Measurements from ENCODE around the gene PNMA8B.
A peak's percentile ranks its signal among the peaks of the same experiment; 100 is the strongest.

PNMA8B gene

GRCh38 chr19:46484656-46485055, 11.0 kb downstream of the PNMA8B start:
- Histone ChIP-seq H3K9me3 (ENCODE audit: control insufficient read depth, insufficient read depth, low read length) (no peaks in the 10 kb centered on the region), H3K4me1 (ENCODE audit: insufficient read depth, low read length) (peaks cover 10% of the 10 kb centered on the region), H3K9ac (ENCODE audit: low read depth, low read length) (no peak overlapping the region), H3K36me3 (ENCODE audit: insufficient read depth, low read length) (no peaks in the 10 kb centered on the region)

- Histone ChIP-seq H3K36me3 (ENCODE audit: insufficient read depth, low read length) (no peaks in the 10 kb centered on the region), H3K4me1 (ENCODE audit: insufficient read depth, low read length) (peaks cover 10% of the 10 kb centered on the region), H3K9me3 (ENCODE audit: control insufficient read depth, insufficient read depth, low read length) (no peaks in the 10 kb centered on the region), H3K9ac (ENCODE audit: low read depth, low read length) (no peak overlapping the region)
Measured at GRCh38 chr19:46482631-46483030, 13.0 kb downstream of the PNMA8B start.

GRCh38 chr19:46481947-46482346, 13.7 kb downstream of the PNMA8B start:
- no peaks in the 10 kb centered on the region for H3K36me3 ChIP-seq (ENCODE audit: insufficient read depth, low read length)
- no peak overlapping the region for H3K9ac ChIP-seq (ENCODE audit: low read depth, low read length)
- no peaks in the 10 kb centered on the region for H3K9me3 ChIP-seq (ENCODE audit: control insufficient read depth, insufficient read depth, low read length)
- peaks cover 10% of the 10 kb centered on the region for H3K4me1 ChIP-seq (ENCODE audit: insufficient read depth, low read length)

- no peaks in the 10 kb centered on the region for H3K36me3 ChIP-seq (ENCODE audit: insufficient read depth, low read length)
- no peaks in the 10 kb centered on the region for H3K9me3 ChIP-seq (ENCODE audit: control insufficient read depth, insufficient read depth, low read length)
- H3K4me1 ChIP-seq (ENCODE audit: insufficient read depth, low read length): peaks cover 10% of the 10 kb centered on the region
- no peak overlapping the region for H3K9ac ChIP-seq (ENCODE audit: low read depth, low read length)
Measured at GRCh38 chr19:46481223-46481848, 14.3 kb downstream of the PNMA8B start.

- H3K36me3 ChIP-seq (ENCODE audit: insufficient read depth, low read length): no peaks in the 10 kb centered on the region
- no peak overlapping the region for H3K9ac ChIP-seq (ENCODE audit: low read depth, low read length)
- no peaks in the 10 kb centered on the region for H3K9me3 ChIP-seq (ENCODE audit: control insufficient read depth, insufficient read depth, low read length)
- peaks cover 10% of the 10 kb centered on the region for H3K4me1 ChIP-seq (ENCODE audit: insufficient read depth, low read length)
Measured at GRCh38 chr19:46480415-46480814, 15.3 kb downstream of the PNMA8B start.

GRCh38 chr19:46478356-46478986, 17.2 kb downstream of the PNMA8B start:
- Histone ChIP-seq H3K4me1 (ENCODE audit: insufficient read depth, low read length) (peaks cover 10% of the 10 kb centered on the region), H3K9me3 (ENCODE audit: control insufficient read depth, insufficient read depth, low read length) (no peaks in the 10 kb centered on the region), H3K36me3 (ENCODE audit: insufficient read depth, low read length) (no peaks in the 10 kb centered on the region), H3K9ac (ENCODE audit: low read depth, low read length) (no peak overlapping the region)

GRCh38 chr19:46475986-46476385, 19.7 kb downstream of the PNMA8B start:
- Histone ChIP-seq H3K36me3 (ENCODE audit: insufficient read depth, low read length) (no peaks in the 10 kb centered on the region), H3K9ac (ENCODE audit: low read depth, low read length) (no peak overlapping the region), H3K9me3 (ENCODE audit: control insufficient read depth, insufficient read depth, low read length) (no peaks in the 10 kb centered on the region), H3K4me1 (ENCODE audit: insufficient read depth, low read length) (peaks cover 7% of the 10 kb centered on the region)

- Histone ChIP-seq H3K36me3 (ENCODE audit: insufficient read depth, low read length) (no peaks in the 10 kb centered on the region), H3K4me1 (ENCODE audit: insufficient read depth, low read length) (0 out of 2 replicates have a peak, but pooled peaks cover 3% of the 10 kb centered on the region), H3K9ac (ENCODE audit: low read depth, low read length) (no peak overlapping the region), H3K9me3 (ENCODE audit: control insufficient read depth, insufficient read depth, low read length) (no peaks in the 10 kb centered on the region)
Measured at GRCh38 chr19:46474211-46474610, 21.5 kb downstream of the PNMA8B start.

- Histone ChIP-seq H3K9me3 (ENCODE audit: control insufficient read depth, insufficient read depth, low read length) (no peaks in the 10 kb centered on the region), H3K36me3 (ENCODE audit: insufficient read depth, low read length) (0 out of 2 replicates have a peak, but pooled peaks cover 3% of the 10 kb centered on the region), H3K4me1 (ENCODE audit: insufficient read depth, low read length) (no peaks in the 10 kb centered on the region), H3K9ac (ENCODE audit: low read depth, low read length) (no peak overlapping the region)
Measured at GRCh38 chr19:46472592-46472991, 23.1 kb downstream of the PNMA8B start.

GRCh38 chr19:46471811-46472543, 23.7 kb downstream of the PNMA8B start:
- peak overlapping the region; percentile 81; the same call in 1 of the 2 replicates for H3K9ac ChIP-seq (ENCODE audit: low read depth, low read length)
- H3K4me1 ChIP-seq (ENCODE audit: insufficient read depth, low read length): no peaks in the 10 kb centered on the region
- H3K36me3 ChIP-seq (ENCODE audit: insufficient read depth, low read length): peaks cover 4% of the 10 kb centered on the region; the same call in 1 of the 2 replicates
- H3K9me3 ChIP-seq (ENCODE audit: control insufficient read depth, insufficient read depth, low read length): no peaks in the 10 kb centered on the region

GRCh38 chr19:46471116-46471733, 24.4 kb downstream of the PNMA8B start, which contains the start of gene PNMA8A:
PNMA8A (minus strand) TSS chr19:46471563; CDS start chr19:46471035, 528 bp downstream.
- Histone ChIP-seq H3K9me3 (ENCODE audit: control insufficient read depth, insufficient read depth, low read length) (no peaks in the 10 kb centered on the region), H3K36me3 (ENCODE audit: insufficient read depth, low read length) (peaks cover 7% of the 10 kb centered on the region; the same call in 1 of the 2 replicates), H3K4me1 (ENCODE audit: insufficient read depth, low read length) (no peaks in the 10 kb centered on the region), H3K9ac (ENCODE audit: low read depth, low read length) (peak within 1 kb of the TSS; percentile 81)

- Histone ChIP-seq H3K36me3 (ENCODE audit: insufficient read depth, low read length) (peaks cover 7% of the 10 kb centered on the region; the same call in 1 of the 2 replicates), H3K9ac (ENCODE audit: low read depth, low read length) (peak overlapping the region; percentile 81; the same call in 1 of the 2 replicates), H3K4me1 (ENCODE audit: insufficient read depth, low read length) (no peaks in the 10 kb centered on the region), H3K9me3 (ENCODE audit: control insufficient read depth, insufficient read depth, low read length) (no peaks in the 10 kb centered on the region)
Measured at GRCh38 chr19:46470376-46470775, 25.3 kb downstream of the PNMA8B start.

GRCh38 chr19:46469541-46470185, 26.0 kb downstream of the PNMA8B start:
- no peak overlapping the region for H3K9ac ChIP-seq (ENCODE audit: low read depth, low read length)
- H3K36me3 ChIP-seq (ENCODE audit: insufficient read depth, low read length): peaks cover 7% of the 10 kb centered on the region; the same call in 1 of the 2 replicates
- H3K4me1 ChIP-seq (ENCODE audit: insufficient read depth, low read length): no peaks in the 10 kb centered on the region
- no peaks in the 10 kb centered on the region for H3K9me3 ChIP-seq (ENCODE audit: control insufficient read depth, insufficient read depth, low read length)
